T-helper 2 cell treated with Interferon-gamma antibody and Interleukin-4, amounts not matched to agents 100 ng/mL and 5 ng/mL, for 36 hours (primary cell): ENCODE measurements around the gene C19orf25. TPM values are rescaled to one million over a fixed set of nuclear protein-coding genes. Genes with fewer than 3 reads are reported as not detected.

ENCODE experiments used
- intact Hi-C: fragments of 100-400 bp; cut with micrococcal nuclease; formaldehyde crosslinking; loops from one replicate; pipeline ENCODE4 v1.15.1; 2023
- total RNA-seq: library from RNA; stranded (reverse); gene quantifications from 2 replicates; pipeline ENCODE4 v1.2.3, GENCODE V29; 2022

Gene C19orf25
- total RNA-seq, 1 donor from 2014 or later = 43.3 TPM

GRCh38 chr19:1467215-1467489 is 11.9 kb downstream of the C19orf25 start:
- intact Hi-C loops = loop anchor here (10.0 kb wide), 1 partner anchor 288 kb away; the partner anchor contains the start of gene ONECUT3

- intact Hi-C loops = loop anchor here (10.0 kb wide), 1 partner anchor 288 kb away; the partner anchor contains the start of gene ONECUT3
Measured at GRCh38 chr19:1466461-1467214, 12.4 kb downstream of the C19orf25 start.

- intact Hi-C loops = loop anchor here (10.0 kb wide), 1 partner anchor 289 kb away; the partner anchor contains the start of gene ONECUT3
Measured at GRCh38 chr19:1466018-1466460, 13.0 kb downstream of the C19orf25 start.

- intact Hi-C loops = loop anchor here (10.0 kb wide), 1 partner anchor 289 kb away; the partner anchor contains the start of gene ONECUT3
Measured at GRCh38 chr19:1465191-1466016, 13.6 kb downstream of the C19orf25 start.

GRCh38 chr19:1461862-1462261 is 17.2 kb downstream of the C19orf25 start:
- intact Hi-C loops = loop anchor here (10.0 kb wide), 1 partner anchor 293 kb away; the partner anchor contains the start of gene ONECUT3

- intact Hi-C loops = loop anchor here (10.0 kb wide), 1 partner anchor 294 kb away; the partner anchor contains the start of gene ONECUT3
Measured at GRCh38 chr19:1460033-1460995, 18.7 kb downstream of the C19orf25 start.

- intact Hi-C loops = no loop called here
Measured at GRCh38 chr19:1459479-1459878, 19.5 kb downstream of the C19orf25 start.

GRCh38 chr19:1457892-1458291 is 21.1 kb downstream of the C19orf25 start:
- intact Hi-C loops = no loop called here

GRCh38 chr19:1457031-1457739 is 21.8 kb downstream of the C19orf25 start:
- intact Hi-C loops = no loop called here

- intact Hi-C loops = no loop called here
Measured at GRCh38 chr19:1456121-1456900, 22.7 kb downstream of the C19orf25 start.

- intact Hi-C loops = no loop called here
Measured at GRCh38 chr19:1455336-1456120, 23.5 kb downstream of the C19orf25 start.

- intact Hi-C loops = no loop called here
Measured at GRCh38 chr19:1455002-1455335, 24.0 kb downstream of the C19orf25 start.

GRCh38 chr19:1453525-1454364 is 25.3 kb downstream of the C19orf25 start:
- intact Hi-C loops = no loop called here

- intact Hi-C loops = no loop called here
Measured at GRCh38 chr19:1452802-1453524, 26.1 kb downstream of the C19orf25 start.

- intact Hi-C loops = no loop called here
Measured at GRCh38 chr19:1451916-1452801, 26.9 kb downstream of the C19orf25 start.
